ENCODE data around the gene RNF5.
"Not testable (repeated sequence)": the region's sequence is repeated elsewhere in the genome, so short reads cannot be mapped to it uniquely, and the experiment has no call there.

GRCh38 chr6:32193096-32193495, 14.9 kb downstream of the RNF5 start:
- not testable (repeated sequence) for TF ChIP-seq SUZ12 (IDR thresholded peaks at IDR 0.05; ENCODE audit: extremely low read depth, insufficient read depth, insufficient read length); ZNF274 (IDR thresholded peaks at IDR 0.05; ENCODE audit: low read depth, low read length); YY1 (IDR thresholded peaks at IDR 0.05; ENCODE audit: insufficient read depth, insufficient read length)

All from NT2/D1 (cell line).